Duodenal mucosa (tissue), 2 donors: ENCODE measurements around the gene ADAMTS7.
"Not testable (repeated sequence)": the region's sequence is repeated elsewhere in the genome, so short reads cannot be mapped to it uniquely, and the experiment has no call there.

Experiments
- H3K27ac ChIP-seq: one replicate; pipeline ENCODE4 v1.7.0; 2013; ENCODE audit warnings: low read depth, low read length
- H3K27me3 ChIP-seq, 2 donors: one replicate each; pipeline ENCODE4 v1.7.0; 2013; ENCODE audit warnings: low read length in 2 of 2, control low read depth in 1 of 2; ENCODE audit not compliant: insufficient read depth in 2 of 2, control insufficient read depth in 1 of 2
- H3K36me3 ChIP-seq, 2 donors: one replicate each; pipeline ENCODE4 v1.7.0; 2013; ENCODE audit warnings: low read length in 2 of 2, control low read depth in 1 of 2; ENCODE audit not compliant: insufficient read depth in 2 of 2, control insufficient read depth in 1 of 2
- H3K4me1 ChIP-seq, 2 donors: one replicate each; pipeline ENCODE4 v1.7.0; 2013; ENCODE audit warnings: low read length in 2 of 2, control low read depth in 1 of 2; ENCODE audit not compliant: insufficient read depth in 2 of 2, control insufficient read depth in 1 of 2
- H3K4me3 ChIP-seq, 2 donors: one replicate each; pipeline ENCODE4 v1.7.0; 2013; ENCODE audit warnings: low read length in 2 of 2, low read depth in 1 of 2
- H3K9ac ChIP-seq, 2 donors: one replicate each; pipeline ENCODE4 v1.7.0; 2013; ENCODE audit warnings: low read length in 2 of 2, low read depth in 1 of 2
- H3K9me3 ChIP-seq, 2 donors: one replicate each; pipeline ENCODE4 v1.7.0; 2013; ENCODE audit warnings: low read length in 2 of 2, control low read depth in 1 of 2; ENCODE audit not compliant: control insufficient read depth in 1 of 2

The ADAMTS7 gene

GRCh38 chr15:78800189-78800588 is 11.1 kb downstream of the ADAMTS7 start:
- Histone ChIP-seq H3K27me3 (no peaks in the 10 kb centered on the region), H3K27ac (no peak overlapping the region), H3K4me1 (no peaks in the 10 kb centered on the region), H3K9me3 (no peaks in the 10 kb centered on the region), H3K36me3 (no peaks in the 10 kb centered on the region), H3K9ac (no peak overlapping the region), H3K4me3 (no peak overlapping the region)

DNA sequence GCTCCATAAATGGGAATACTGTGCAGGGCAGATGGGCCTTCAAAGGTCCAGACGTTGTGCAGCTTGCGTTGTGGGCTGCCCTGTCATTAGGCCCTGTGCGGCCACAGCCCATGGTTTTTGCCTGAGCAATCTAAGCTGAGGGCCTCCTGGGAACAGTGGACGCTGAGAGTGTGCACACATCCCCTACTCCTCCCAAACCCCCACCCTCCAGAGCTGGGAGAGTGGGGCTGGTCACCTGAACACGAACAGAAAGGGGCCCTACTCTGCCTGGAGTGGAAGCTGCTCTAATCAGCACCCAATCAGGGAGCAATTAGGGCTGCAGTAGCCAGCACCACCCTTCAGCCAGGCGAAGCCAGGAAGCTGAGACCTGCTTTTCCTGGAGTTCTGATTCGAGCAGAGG is 12.2 kb downstream of the ADAMTS7 start:
- not testable (repeated sequence) for H3K36me3 ChIP-seq, H3K9ac ChIP-seq, H3K4me3 ChIP-seq, H3K27ac ChIP-seq, H3K4me1 ChIP-seq, H3K9me3 ChIP-seq, H3K27me3 ChIP-seq

DNA sequence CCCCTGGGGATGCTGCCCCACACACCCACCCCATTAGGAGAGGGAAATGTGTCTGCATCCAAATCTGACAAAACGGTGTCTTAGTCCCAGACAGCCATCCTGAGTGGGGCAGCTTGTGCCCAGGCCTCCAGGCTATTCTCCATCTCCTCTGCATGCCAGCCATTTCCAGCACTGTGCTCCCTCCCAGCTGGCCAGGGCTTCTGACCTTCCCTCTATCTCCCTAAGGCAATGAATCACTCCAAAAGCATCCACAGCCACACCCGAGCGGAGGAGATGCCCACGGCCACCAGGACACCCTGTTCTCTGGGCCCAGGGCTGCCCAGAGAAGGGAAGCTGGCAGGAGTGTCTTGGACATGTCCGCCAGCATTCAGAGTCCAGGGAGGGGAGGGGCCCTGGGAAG is 12.9 kb downstream of the ADAMTS7 start:
- not testable (repeated sequence) for H3K27ac ChIP-seq, H3K4me1 ChIP-seq, H3K9ac ChIP-seq, H3K9me3 ChIP-seq, H3K27me3 ChIP-seq, H3K36me3 ChIP-seq, H3K4me3 ChIP-seq

- no peak overlapping the region for H3K4me3 ChIP-seq
- H3K4me1 ChIP-seq, result no peaks in the 10 kb centered on the region
- no peak overlapping the region for H3K27ac ChIP-seq
- no peaks in the 10 kb centered on the region for H3K27me3 ChIP-seq
- H3K36me3 ChIP-seq, result no peaks in the 10 kb centered on the region
- no peak overlapping the region for H3K9ac ChIP-seq
- no peaks in the 10 kb centered on the region for H3K9me3 ChIP-seq
Measured at GRCh38 chr15:78797951-78798350, 13.3 kb downstream of the ADAMTS7 start.

- Histone ChIP-seq H3K9me3 (no peaks in the 10 kb centered on the region), H3K4me3 (no peak overlapping the region), H3K9ac (no peak overlapping the region), H3K27ac (no peak overlapping the region), H3K4me1 (no peaks in the 10 kb centered on the region), H3K36me3 (no peaks in the 10 kb centered on the region), H3K27me3 (no peaks in the 10 kb centered on the region)
Measured at GRCh38 chr15:78796510-78796909, 14.8 kb downstream of the ADAMTS7 start.

- no peak overlapping the region for H3K9ac ChIP-seq
- H3K27ac ChIP-seq, result no peak overlapping the region
- H3K9me3 ChIP-seq, result no peaks in the 10 kb centered on the region
- no peaks in the 10 kb centered on the region for H3K36me3 ChIP-seq
- H3K4me1 ChIP-seq, result no peaks in the 10 kb centered on the region
- H3K4me3 ChIP-seq, result no peak overlapping the region
- H3K27me3 ChIP-seq, result no peaks in the 10 kb centered on the region
Measured at GRCh38 chr15:78795043-78795442, 16.2 kb downstream of the ADAMTS7 start.

GRCh38 chr15:78794446-78794845 is 16.8 kb downstream of the ADAMTS7 start:
- not testable (repeated sequence) for H3K9me3 ChIP-seq, H3K9ac ChIP-seq, H3K4me1 ChIP-seq, H3K27ac ChIP-seq, H3K4me3 ChIP-seq, H3K36me3 ChIP-seq, H3K27me3 ChIP-seq

DNA sequence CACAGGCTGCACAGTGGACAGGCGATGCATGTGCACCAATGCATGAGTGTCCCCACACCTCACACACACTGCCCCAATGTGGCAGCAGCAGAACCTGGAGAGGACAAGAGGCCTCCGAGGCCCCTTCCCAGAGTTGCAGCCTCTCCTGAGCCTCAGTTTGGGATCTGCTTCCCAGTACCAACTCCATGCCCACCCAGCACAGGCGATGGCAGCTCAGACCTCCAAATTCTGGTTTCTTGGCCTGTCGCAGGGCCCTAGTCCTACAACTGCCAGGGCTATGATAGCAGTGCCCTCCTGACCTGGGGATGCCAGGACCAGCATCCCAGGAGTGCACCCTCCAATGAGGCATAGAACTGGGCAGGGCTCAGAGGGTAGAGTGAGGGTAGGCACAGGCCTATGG is 19.9 kb downstream of the ADAMTS7 start:
- Histone ChIP-seq H3K9me3 (no peaks in the 10 kb centered on the region), H3K36me3 (no peaks in the 10 kb centered on the region), H3K4me3 (no peak overlapping the region), H3K4me1 (no peaks in the 10 kb centered on the region), H3K27me3 (no peaks in the 10 kb centered on the region), H3K9ac (no peak overlapping the region), H3K27ac (no peak overlapping the region)

GRCh38 chr15:78790027-78790426 is 21.2 kb downstream of the ADAMTS7 start:
- no peaks in the 10 kb centered on the region for H3K36me3 ChIP-seq
- H3K27ac ChIP-seq, result no peak overlapping the region

GRCh38 chr15:78789615-78790014 is 21.6 kb downstream of the ADAMTS7 start:
- H3K9ac ChIP-seq, result no peak overlapping the region
- no peak overlapping the region for H3K4me3 ChIP-seq
- no peaks in the 10 kb centered on the region for H3K27me3 ChIP-seq
- no peak overlapping the region for H3K27ac ChIP-seq
- H3K36me3 ChIP-seq, result no peaks in the 10 kb centered on the region
- no peaks in the 10 kb centered on the region for H3K9me3 ChIP-seq
- H3K4me1 ChIP-seq, result no peaks in the 10 kb centered on the region

More at GRCh38 chr15:78790027-78790426, 21.2 kb downstream of the ADAMTS7 start:
- Histone ChIP-seq H3K9ac (no peak overlapping the region), H3K4me3 (no peak overlapping the region), H3K9me3 (no peaks in the 10 kb centered on the region), H3K4me1 (no peaks in the 10 kb centered on the region), H3K27me3 (no peaks in the 10 kb centered on the region)

GRCh38 chr15:78788016-78788660 is 23.1 kb downstream of the ADAMTS7 start:
- Histone ChIP-seq H3K27ac (no peak overlapping the region), H3K9me3 (no peaks in the 10 kb centered on the region), H3K4me3 (no peak overlapping the region), H3K36me3 (no peaks in the 10 kb centered on the region), H3K9ac (no peak overlapping the region), H3K4me1 (no peaks in the 10 kb centered on the region), H3K27me3 (no peaks in the 10 kb centered on the region)
